ENCODE data around the gene PSMA6. TPM values are rescaled to one million over a fixed set of nuclear protein-coding genes. Genes with fewer than 3 reads are reported as not detected.

Gene PSMA6
- total and polyA plus RNA-seq, 2 of the 13 experiments (the other 11 are each of a cell fraction or from before 2014, with no cell fraction given), result 525 to 1,109 TPM

DNA sequence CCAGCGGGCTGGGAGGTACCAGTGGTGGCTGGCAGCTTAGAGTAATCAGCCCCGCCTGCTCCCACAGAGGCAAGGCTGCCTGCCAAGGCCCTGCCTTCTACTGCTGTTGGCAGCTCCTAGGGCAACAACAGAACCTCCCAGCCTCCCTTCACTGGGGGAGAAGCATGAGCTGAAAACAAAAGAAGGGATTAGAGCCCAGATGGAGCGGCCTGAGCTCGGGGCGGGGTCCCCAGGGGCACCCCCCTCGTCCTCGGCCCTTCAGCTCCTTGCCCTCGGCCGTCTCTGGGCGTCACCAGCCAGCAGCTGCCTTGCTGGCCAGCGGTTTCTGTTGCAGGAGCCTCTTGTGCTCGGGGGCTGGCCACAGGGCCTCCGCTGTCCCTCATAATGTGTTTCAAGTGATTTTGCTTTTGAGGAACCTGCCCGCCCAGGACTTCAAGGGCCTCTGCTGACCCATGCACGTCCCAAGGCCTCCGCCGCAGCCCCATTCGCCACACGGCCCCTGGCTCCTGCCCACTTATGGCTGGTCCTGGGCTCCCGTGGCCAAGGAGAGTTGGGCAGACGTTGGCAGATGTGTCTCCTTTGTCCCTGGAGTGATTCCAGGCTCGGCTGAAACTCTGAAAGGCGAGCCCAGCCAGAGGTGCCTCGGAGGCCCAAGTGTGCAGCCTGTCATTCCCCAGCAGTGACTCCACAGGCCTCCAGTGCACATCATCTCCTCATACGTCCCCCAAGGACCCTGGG lies 49.7 kb downstream of the PSMA6 start (continued):
- TF ChIP-seq, protein P1, sequence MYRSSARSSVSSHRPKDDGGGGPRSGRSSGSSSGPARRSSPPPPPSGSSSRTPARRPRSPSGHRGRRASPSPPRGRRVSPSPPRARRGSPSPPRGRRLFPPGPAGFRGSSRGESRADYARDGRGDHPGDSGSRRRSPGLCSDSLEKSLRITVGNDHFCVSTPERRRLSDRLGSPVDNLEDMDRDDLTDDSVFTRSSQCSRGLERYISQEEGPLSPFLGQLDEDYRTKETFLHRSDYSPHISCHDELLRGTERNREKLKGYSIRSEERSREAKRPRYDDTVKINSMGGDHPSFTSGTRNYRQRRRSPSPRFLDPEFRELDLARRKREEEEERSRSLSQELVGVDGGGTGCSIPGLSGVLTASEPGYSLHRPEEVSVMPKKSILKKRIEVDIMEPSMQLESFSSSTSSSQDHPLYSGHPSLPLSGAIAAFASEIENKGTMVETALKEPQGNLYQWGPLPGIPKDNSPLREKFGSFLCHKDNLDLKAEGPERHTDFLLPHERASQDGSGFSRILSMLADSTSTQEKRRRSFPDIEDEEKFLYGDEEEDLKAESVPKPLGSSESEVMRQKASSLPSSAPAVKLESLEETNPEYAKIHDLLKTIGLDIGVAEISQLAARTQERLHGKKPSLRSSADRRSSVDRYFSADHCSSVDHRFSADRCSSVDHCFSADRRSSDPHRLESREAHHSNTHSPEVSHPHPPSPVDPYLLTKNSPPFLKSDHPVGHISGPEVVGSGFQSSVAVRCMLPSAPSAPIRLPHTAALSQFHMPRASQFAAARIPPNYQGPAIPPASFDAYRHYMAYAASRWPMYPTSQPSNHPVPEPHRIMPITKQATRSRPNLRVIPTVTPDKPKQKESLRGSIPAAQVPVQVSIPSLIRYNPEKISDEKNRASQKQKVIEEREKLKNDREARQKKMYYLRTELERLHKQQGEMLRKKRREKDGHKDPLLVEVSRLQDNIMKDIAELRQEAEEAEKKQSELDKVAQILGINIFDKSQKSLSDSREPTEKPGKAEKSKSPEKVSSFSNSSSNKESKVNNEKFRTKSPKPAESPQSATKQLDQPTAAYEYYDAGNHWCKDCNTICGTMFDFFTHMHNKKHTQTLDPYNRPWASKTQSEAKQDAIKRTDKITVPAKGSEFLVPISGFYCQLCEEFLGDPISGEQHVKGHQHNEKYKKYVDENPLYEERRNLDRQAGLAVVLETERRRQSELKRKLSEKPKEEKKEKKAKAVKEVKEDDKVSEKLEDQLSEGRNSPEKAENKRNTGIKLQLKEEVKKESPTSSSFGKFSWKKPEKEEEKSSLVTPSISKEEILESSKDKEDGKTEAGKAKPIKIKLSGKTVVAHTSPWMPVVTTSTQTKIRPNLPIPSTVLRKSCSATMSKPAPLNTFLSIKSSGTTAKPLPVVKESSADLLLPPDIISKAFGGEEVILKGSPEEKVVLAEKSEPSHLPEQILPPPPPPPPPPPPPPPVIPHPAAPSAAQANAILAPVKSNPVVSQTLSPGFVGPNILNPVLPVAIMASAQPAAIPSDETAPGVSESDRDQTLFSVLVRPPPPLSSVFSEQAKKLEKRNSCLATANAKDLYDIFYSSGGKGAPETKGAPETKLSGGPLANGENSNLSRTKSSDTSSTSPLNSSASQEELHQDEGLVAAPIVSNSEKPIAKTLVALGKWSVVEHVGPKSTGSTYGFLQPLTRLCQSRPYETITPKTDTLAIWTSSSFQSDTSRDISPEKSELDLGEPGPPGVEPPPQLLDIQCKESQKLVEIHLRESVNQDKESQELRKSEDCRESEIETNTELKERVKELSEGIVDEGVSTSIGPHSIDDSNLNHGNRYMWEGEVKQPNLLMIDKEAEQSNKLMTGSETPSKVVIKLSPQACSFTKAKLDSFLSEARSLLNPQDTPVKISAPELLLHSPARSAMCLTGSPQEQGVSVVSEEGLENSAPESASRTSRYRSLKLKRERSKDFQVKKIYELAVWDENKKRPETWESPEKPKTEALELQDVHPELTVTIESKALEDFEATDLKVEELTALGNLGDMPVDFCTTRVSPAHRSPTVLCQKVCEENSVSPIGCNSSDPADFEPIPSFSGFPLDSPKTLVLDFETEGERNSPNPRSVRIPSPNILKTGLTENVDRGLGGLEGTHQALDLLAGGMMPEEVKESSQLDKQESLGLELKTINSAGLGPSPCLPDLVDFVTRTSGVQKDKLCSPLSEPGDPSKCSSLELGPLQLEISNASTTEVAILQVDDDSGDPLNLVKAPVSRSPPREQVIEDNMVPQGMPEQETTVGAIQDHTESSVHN (CRISPR knock-in tag; IDR thresholded peaks at IDR 0.05), result peak; percentile 72; the same call in 1 of the 2 replicates
- TF ChIP-seq ZBTB7B (CRISPR knock-in tag; IDR thresholded peaks at IDR 0.05), result peak; percentile 30; the same call in 1 of the 2 replicates
- no peak for TF ChIP-seq ZZZ3 (CRISPR knock-in tag; IDR thresholded peaks at IDR 0.05; ENCODE audit: borderline replicate concordance)
- TF ChIP-seq NFE2L1 (CRISPR knock-in tag; IDR thresholded peaks at IDR 0.05; ENCODE audit: borderline replicate concordance), result no peak
- TF ChIP-seq, protein P2, sequence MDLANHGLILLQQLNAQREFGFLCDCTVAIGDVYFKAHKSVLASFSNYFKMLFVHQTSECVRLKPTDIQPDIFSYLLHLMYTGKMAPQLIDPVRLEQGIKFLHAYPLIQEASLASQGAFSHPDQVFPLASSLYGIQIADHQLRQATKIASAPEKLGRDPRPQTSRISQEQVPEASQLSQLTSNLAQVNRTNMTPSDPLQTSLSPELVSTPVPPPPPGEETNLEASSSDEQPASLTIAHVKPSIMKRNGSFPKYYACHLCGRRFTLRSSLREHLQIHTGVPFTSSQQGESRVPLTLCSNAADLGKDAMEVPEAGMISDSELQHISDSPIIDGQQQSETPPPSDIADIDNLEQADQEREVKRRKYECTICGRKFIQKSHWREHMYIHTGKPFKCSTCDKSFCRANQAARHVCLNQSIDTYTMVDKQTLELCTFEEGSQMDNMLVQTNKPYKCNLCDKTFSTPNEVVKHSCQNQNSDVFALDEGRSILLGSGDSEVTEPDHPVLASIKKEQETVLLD (CRISPR knock-in tag; IDR thresholded peaks at IDR 0.05; ENCODE audit: low read depth), result no peak
- peak; percentile 3; the same call in 1 of the 2 replicates for TF ChIP-seq ONECUT2 (CRISPR knock-in tag; IDR thresholded peaks at IDR 0.05)
- TF ChIP-seq ZNF766 (CRISPR knock-in tag; IDR thresholded peaks at IDR 0.05; ENCODE audit: borderline replicate concordance), result no peak; the same call in 1 of the 2 replicates
- TF ChIP-seq ESRRA (CRISPR knock-in tag; IDR thresholded peaks at IDR 0.05; ENCODE audit: low read depth), result peak; percentile 19
- TF ChIP-seq ZNF550 (CRISPR knock-in tag; IDR thresholded peaks at IDR 0.05; ENCODE audit: borderline replicate concordance), result no peak
- no peak for TF ChIP-seq NFE2 (CRISPR knock-in tag; IDR thresholded peaks at IDR 0.05)
- TF ChIP-seq, protein P3, sequence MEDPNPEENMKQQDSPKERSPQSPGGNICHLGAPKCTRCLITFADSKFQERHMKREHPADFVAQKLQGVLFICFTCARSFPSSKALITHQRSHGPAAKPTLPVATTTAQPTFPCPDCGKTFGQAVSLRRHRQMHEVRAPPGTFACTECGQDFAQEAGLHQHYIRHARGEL (CRISPR knock-in tag; IDR thresholded peaks at IDR 0.05), result no peak; the same call in 1 of the 2 replicates
- no peak for TF ChIP-seq ZNF430 (CRISPR knock-in tag; IDR thresholded peaks at IDR 0.05)
- TF ChIP-seq MAF1 (CRISPR knock-in tag; IDR thresholded peaks at IDR 0.05; ENCODE audit: borderline replicate concordance), result no peak
- no peak for TF ChIP-seq NFRKB (IDR thresholded peaks at IDR 0.05)
- peak; percentile 86 for TF ChIP-seq ZNF547 (CRISPR knock-in tag; IDR thresholded peaks at IDR 0.05)
- TF ChIP-seq NRL (CRISPR knock-in tag; IDR thresholded peaks at IDR 0.05; ENCODE audit: borderline replicate concordance), result no peak
- TF ChIP-seq, protein P4, sequence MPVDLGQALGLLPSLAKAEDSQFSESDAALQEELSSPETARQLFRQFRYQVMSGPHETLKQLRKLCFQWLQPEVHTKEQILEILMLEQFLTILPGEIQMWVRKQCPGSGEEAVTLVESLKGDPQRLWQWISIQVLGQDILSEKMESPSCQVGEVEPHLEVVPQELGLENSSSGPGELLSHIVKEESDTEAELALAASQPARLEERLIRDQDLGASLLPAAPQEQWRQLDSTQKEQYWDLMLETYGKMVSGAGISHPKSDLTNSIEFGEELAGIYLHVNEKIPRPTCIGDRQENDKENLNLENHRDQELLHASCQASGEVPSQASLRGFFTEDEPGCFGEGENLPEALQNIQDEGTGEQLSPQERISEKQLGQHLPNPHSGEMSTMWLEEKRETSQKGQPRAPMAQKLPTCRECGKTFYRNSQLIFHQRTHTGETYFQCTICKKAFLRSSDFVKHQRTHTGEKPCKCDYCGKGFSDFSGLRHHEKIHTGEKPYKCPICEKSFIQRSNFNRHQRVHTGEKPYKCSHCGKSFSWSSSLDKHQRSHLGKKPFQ (CRISPR knock-in tag; IDR thresholded peaks at IDR 0.05; ENCODE audit: insufficient replicate concordance), result no peak
- no peak for TF ChIP-seq CCAR2 (optimal IDR thresholded peaks at IDR 0.05; ENCODE audit: low read depth, low read length)
